ENCODE data around the gene CEACAM5.
"Not testable (repeated sequence)": the region's sequence is repeated elsewhere in the genome, so short reads cannot be mapped to it uniquely, and the experiment has no call there.

Gene CEACAM5

DNA sequence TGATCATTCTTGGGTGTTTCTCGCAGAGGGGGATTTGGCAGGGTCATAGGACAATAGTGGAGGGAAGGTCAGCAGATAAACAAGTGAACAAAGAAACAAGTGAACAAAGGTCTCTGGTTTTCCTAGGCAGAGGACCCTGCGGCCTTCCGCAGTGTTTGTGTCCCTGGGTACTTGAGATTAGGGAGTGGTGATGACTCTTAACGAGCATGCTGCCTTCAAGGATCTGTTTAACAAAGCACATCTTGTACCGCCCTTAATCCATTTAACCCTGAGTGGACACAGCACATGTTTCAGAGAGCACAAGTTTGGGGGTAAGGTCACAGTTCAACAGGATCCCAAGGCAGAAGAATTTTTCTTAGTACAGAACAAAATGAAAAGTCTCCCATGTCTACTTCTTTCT, 59.7 kb downstream of the CEACAM5 start:
- DNase-seq (ENCODE audit: low spot score); H3K4me3 Mint-ChIP-seq; H3K9me3 Mint-ChIP-seq; H3K36me3 Mint-ChIP-seq (ENCODE audit: low read depth); H3K27ac Mint-ChIP-seq; H3K4me1 Mint-ChIP-seq (ENCODE audit: low read depth): not testable (repeated sequence)
- H3K27me3 Mint-ChIP-seq (ENCODE audit: low read depth), result peaks cover 40% of the 10 kb centered on the region

GRCh38 chr19:41769608-41770007, 61.2 kb downstream of the CEACAM5 start:
- H3K27me3 Mint-ChIP-seq (ENCODE audit: low read depth), result peaks cover 47% of the 10 kb centered on the region
- H3K36me3 Mint-ChIP-seq (ENCODE audit: low read depth), result no peaks in the 10 kb centered on the region

GRCh38 chr19:41771410-41771809, 63.0 kb downstream of the CEACAM5 start:
- no peaks in the 10 kb centered on the region for H3K36me3 Mint-ChIP-seq (ENCODE audit: low read depth)
- no peak for DNase-seq (ENCODE audit: low spot score)
- H3K4me1 Mint-ChIP-seq (ENCODE audit: low read depth), result peaks cover 23% of the 10 kb centered on the region
- no peak overlapping the region for H3K4me3 Mint-ChIP-seq
- no peaks in the 10 kb centered on the region for H3K9me3 Mint-ChIP-seq
- H3K27me3 Mint-ChIP-seq (ENCODE audit: low read depth), result peaks cover 50% of the 10 kb centered on the region
- H3K27ac Mint-ChIP-seq, result no peak overlapping the region

More at GRCh38 chr19:41769608-41770007, 61.2 kb downstream of the CEACAM5 start:
- H3K4me3 Mint-ChIP-seq, result no peak overlapping the region
- no peaks in the 10 kb centered on the region for H3K9me3 Mint-ChIP-seq
- H3K4me1 Mint-ChIP-seq (ENCODE audit: low read depth), result peaks cover 16% of the 10 kb centered on the region
- DNase-seq (ENCODE audit: low spot score), result no peak
- H3K27ac Mint-ChIP-seq, result no peak overlapping the region

GRCh38 chr19:41774515-41774980, 66.1 kb downstream of the CEACAM5 start:
- H3K27ac Mint-ChIP-seq, result no peak overlapping the region
- DNase-seq (ENCODE audit: low spot score), result peak; percentile 10
- H3K9me3 Mint-ChIP-seq, result no peaks in the 10 kb centered on the region
- H3K27me3 Mint-ChIP-seq (ENCODE audit: low read depth), result peaks cover 69% of the 10 kb centered on the region
- peaks cover 23% of the 10 kb centered on the region for H3K4me1 Mint-ChIP-seq (ENCODE audit: low read depth)
- no peaks in the 10 kb centered on the region for H3K36me3 Mint-ChIP-seq (ENCODE audit: low read depth)
- peak overlapping the region; percentile 45 for H3K4me3 Mint-ChIP-seq

GRCh38 chr19:41776700-41777099, 68.3 kb downstream of the CEACAM5 start:
- Mint-ChIP-seq H3K4me1 (ENCODE audit: low read depth) (peaks cover 23% of the 10 kb centered on the region), H3K9me3 (no peaks in the 10 kb centered on the region), H3K27ac (no peak overlapping the region), H3K4me3 (no peak overlapping the region), H3K36me3 (ENCODE audit: low read depth) (no peaks in the 10 kb centered on the region), H3K27me3 (ENCODE audit: low read depth) (peaks cover 68% of the 10 kb centered on the region)
- no peak for DNase-seq (ENCODE audit: low spot score)
